Transverse colon (tissue), 4 donors: ENCODE data around the gene PDE4D.

ENCODE experiments used
- EP300 ChIP-seq: sonication (generic); formaldehyde crosslinking; IDR thresholded peaks from one replicate; pipeline ENCODE4 v1.6.1; 2017; ENCODE audit warnings: antibody characterized with exemption, low read depth
- POLR2A ChIP-seq: fragments of 450-650 bp; IDR thresholded peaks from one replicate; pipeline ENCODE4 v1.6.1; 2016; ENCODE audit warnings: antibody characterized with exemption, mild to moderate bottlenecking, moderate library complexity
- POLR2AphosphoS5 ChIP-seq, 3 donors: sonication (generic); formaldehyde crosslinking; IDR thresholded peaks; one replicate each; pipeline ENCODE4 v1.6.1; 2016; ENCODE audit warnings: antibody characterized with exemption in 3 of 3
- TF ChIP-seq, protein P1 (sequence below), 5 experiments: fragments of 200-600 bp in 3 of 5; fragments of 450-650 bp in 2 of 5; sonication (generic) in 3 of 5; IDR thresholded peaks; 1 replicate in 2 of 5; 2 replicates in 3 of 5; pipeline ENCODE4 v1.5.1; 2016 to 2017; ENCODE audit warnings: antibody characterized with exemption in 5 of 5, inconsistent platforms in 3 of 5, mild to moderate bottlenecking in 2 of 5, moderate library complexity in 1 of 5

DNA sequence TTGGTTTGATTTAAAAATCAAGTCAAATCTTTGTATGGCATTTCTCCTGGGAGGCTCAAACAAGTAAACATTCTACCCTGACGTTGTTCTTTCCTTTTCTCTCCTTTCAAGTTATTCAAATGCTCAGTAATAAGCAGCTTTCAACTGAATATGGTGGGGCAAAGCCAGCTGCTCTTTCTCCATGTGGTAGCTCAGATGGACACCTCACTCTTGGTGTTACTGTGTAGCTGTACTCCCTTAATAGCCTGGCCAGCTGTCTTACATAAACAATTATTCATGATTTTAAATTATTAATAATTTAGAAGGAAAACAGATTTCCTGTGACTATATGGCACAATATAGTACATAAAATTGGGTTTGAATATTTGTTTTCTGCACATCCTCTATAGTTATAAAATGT is 165.2 kb downstream of the PDE4D start:
- TF ChIP-seq, protein P1, sequence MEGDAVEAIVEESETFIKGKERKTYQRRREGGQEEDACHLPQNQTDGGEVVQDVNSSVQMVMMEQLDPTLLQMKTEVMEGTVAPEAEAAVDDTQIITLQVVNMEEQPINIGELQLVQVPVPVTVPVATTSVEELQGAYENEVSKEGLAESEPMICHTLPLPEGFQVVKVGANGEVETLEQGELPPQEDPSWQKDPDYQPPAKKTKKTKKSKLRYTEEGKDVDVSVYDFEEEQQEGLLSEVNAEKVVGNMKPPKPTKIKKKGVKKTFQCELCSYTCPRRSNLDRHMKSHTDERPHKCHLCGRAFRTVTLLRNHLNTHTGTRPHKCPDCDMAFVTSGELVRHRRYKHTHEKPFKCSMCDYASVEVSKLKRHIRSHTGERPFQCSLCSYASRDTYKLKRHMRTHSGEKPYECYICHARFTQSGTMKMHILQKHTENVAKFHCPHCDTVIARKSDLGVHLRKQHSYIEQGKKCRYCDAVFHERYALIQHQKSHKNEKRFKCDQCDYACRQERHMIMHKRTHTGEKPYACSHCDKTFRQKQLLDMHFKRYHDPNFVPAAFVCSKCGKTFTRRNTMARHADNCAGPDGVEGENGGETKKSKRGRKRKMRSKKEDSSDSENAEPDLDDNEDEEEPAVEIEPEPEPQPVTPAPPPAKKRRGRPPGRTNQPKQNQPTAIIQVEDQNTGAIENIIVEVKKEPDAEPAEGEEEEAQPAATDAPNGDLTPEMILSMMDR (IDR thresholded peaks at IDR 0.05), result no peak
- TF ChIP-seq POLR2AphosphoS5 (IDR thresholded peaks at IDR 0.05), result no peak
- no peak for TF ChIP-seq EP300
- TF ChIP-seq POLR2A, result no peak
